H1 (cell line): ENCODE data around the gene PARD3. TPM values are rescaled to one million over a fixed set of nuclear protein-coding genes. Genes with fewer than 3 reads are reported as not detected.

Experiments used
- CTCF ChIA-PET: fragments of 300-600 bp; sonication (Branson Sonifier 250); formaldehyde crosslinking; loops from one replicate; lab custom pipeline; 2021; ENCODE audit not compliant: partially characterized antibody; lab: Charles Lee
- POLR2A ChIA-PET: fragments of 300-600 bp; sonication (Branson Sonifier 250); formaldehyde crosslinking; loops from one replicate; lab custom pipeline; 2021; ENCODE audit warnings: inconsistent platforms; ENCODE audit not compliant: partially characterized antibody; lab: Charles Lee
- DNase-seq, 2 experiments: peaks; one replicate each; pipeline versions ENCODE4 v3.0.0 to v3.0.0-alpha.2; 2010 to 2022; ENCODE audit warnings: low spot score in 2 of 2, low read depth in 1 of 2, mixed read lengths in 1 of 2
- FAIRE-seq: peaks from 2 replicates; lab custom pipeline; 2011; peaks lifted over from hg19 to GRCh38; lab: Jason Lieb, UNC
- H2AFZ ChIP-seq: 2 replicates; pipeline ENCODE4 v1.8.1; 2012; ENCODE audit warnings: low read length, inconsistent platforms
- H2AK5ac ChIP-seq: 2 replicates; pipeline ENCODE4 v1.6.1; 2013; ENCODE audit warnings: low read depth, low read length
- H2BK120ac ChIP-seq: replicated peaks from 2 replicates; pipeline ENCODE3; 2013; ENCODE audit warnings: low read depth, low read length, inconsistent platforms
- H2BK12ac ChIP-seq: 2 replicates; pipeline ENCODE4 v1.6.1; 2013; ENCODE audit warnings: low read depth, low read length
- H2BK15ac ChIP-seq: 2 replicates; pipeline ENCODE4 v1.6.1; 2013; ENCODE audit warnings: low read length
- H2BK20ac ChIP-seq: 2 replicates; pipeline ENCODE4 v1.6.1; 2013; ENCODE audit warnings: low read length
- H2BK5ac ChIP-seq: 2 replicates; pipeline ENCODE4 v1.6.1; 2013; ENCODE audit warnings: low read depth, low read length
- H3K14ac ChIP-seq: 2 replicates; pipeline ENCODE4 v1.6.1; 2013; ENCODE audit warnings: inconsistent platforms; ENCODE audit not compliant: insufficient read length
- H3K18ac ChIP-seq: 2 replicates; pipeline ENCODE4 v1.6.1; 2013; ENCODE audit warnings: low read length; ENCODE audit errors: extremely low read depth
- H3K23ac ChIP-seq: 2 replicates; pipeline ENCODE4 v1.6.1; 2013; ENCODE audit warnings: inconsistent platforms; ENCODE audit not compliant: insufficient read length
- H3K23me2 ChIP-seq: 2 replicates; pipeline ENCODE4 v1.6.1; 2013; ENCODE audit warnings: low read depth, low read length
- H3K27ac ChIP-seq: 2 replicates; pipeline ENCODE4 v1.6.1; 2011; ENCODE audit warnings: low read depth, low read length, inconsistent platforms
- H3K27me3 ChIP-seq, 4 experiments: replicated peaks in 1 of 4; 1 replicate in 1 of 4; 2 replicates in 3 of 4; pipeline versions ENCODE4 v1.6.1 to v1.8.1; 2011 to 2013; ENCODE audit warnings: low read length in 3 of 4, mild to moderate bottlenecking in 3 of 4, inconsistent platforms in 2 of 4, mixed read lengths in 2 of 4, moderate library complexity in 1 of 4; ENCODE audit not compliant: control insufficient read depth in 3 of 4, insufficient read depth in 3 of 4; ENCODE audit errors: extremely low read depth in 1 of 4
- H3K36me3 ChIP-seq, 4 experiments: 2 replicates each; pipeline versions ENCODE4 v1.6.1 to v1.8.1; 2011 to 2013; ENCODE audit warnings: mild to moderate bottlenecking in 4 of 4, low read length in 3 of 4, moderate library complexity in 2 of 4, control low read depth in 1 of 4, inconsistent platforms in 1 of 4; ENCODE audit not compliant: insufficient read depth in 4 of 4, control insufficient read depth in 2 of 4
- H3K4ac ChIP-seq: replicated peaks from 2 replicates; pipeline ENCODE3; 2013; ENCODE audit warnings: low read length, low read depth, mixed read lengths, inconsistent platforms; ENCODE audit not compliant: insufficient read length
- H3K4me1 ChIP-seq, 4 experiments: replicated peaks in 1 of 4; 1 replicate in 1 of 4; 2 replicates in 3 of 4; pipeline versions ENCODE4 v1.6.1 to v1.8.1; 2011 to 2013; ENCODE audit warnings: low read length in 3 of 4, inconsistent platforms in 2 of 4, mixed read lengths in 1 of 4; ENCODE audit not compliant: insufficient read depth in 4 of 4, control insufficient read depth in 3 of 4
- H3K4me2 ChIP-seq, 2 experiments: 2 replicates each; pipeline versions ENCODE4 v1.6.1 to v1.8.1; 2011 to 2013; ENCODE audit warnings: low read depth in 2 of 2, low read length in 2 of 2, control low read depth in 1 of 2, inconsistent platforms in 1 of 2, mild to moderate bottlenecking in 1 of 2; ENCODE audit not compliant: insufficient read depth in 1 of 2
- H3K4me3 ChIP-seq, 4 experiments: fragments of 200-600, 300-600 bp in 1 of 4; sonication (generic), shearing (Covaris generic), sonication (Bioruptor Twin) in 1 of 4; 2 replicates each; pipeline versions ENCODE4 v1.5.1 to v1.8.1; 2011 to 2016; ENCODE audit warnings: low read length in 4 of 4, low read depth in 3 of 4, control low read depth in 2 of 4, inconsistent platforms in 2 of 4, mild to moderate bottlenecking in 2 of 4, mixed read lengths in 1 of 4, moderate library complexity in 1 of 4; ENCODE audit not compliant: insufficient read depth in 2 of 4; ENCODE audit errors: extremely low read depth in 1 of 4
- H3K56ac ChIP-seq: replicated peaks from 2 replicates; pipeline ENCODE3; 2013; ENCODE audit warnings: low read depth, mild to moderate bottlenecking, mixed read lengths, low read length, inconsistent platforms; ENCODE audit not compliant: insufficient read length
- H3K79me1 ChIP-seq: 2 replicates; pipeline ENCODE4 v1.6.1; 2013; ENCODE audit warnings: low read depth, low read length, control low read depth
- H3K79me2 ChIP-seq, 2 experiments: 2 replicates each; pipeline versions ENCODE4 v1.6.1 to v1.8.1; 2012 to 2013; ENCODE audit warnings: low read length in 2 of 2, mild to moderate bottlenecking in 2 of 2, inconsistent platforms in 1 of 2; ENCODE audit not compliant: insufficient read depth in 2 of 2, control insufficient read depth in 1 of 2
- H3K9ac ChIP-seq, 4 experiments: replicated peaks in 1 of 4; 1 replicate in 1 of 4; 2 replicates in 3 of 4; pipeline versions ENCODE4 v1.6.1 to v1.8.1; 2011 to 2013; ENCODE audit warnings: low read depth in 3 of 4, low read length in 3 of 4, control low read depth in 2 of 4, mild to moderate bottlenecking in 2 of 4, moderate library complexity in 2 of 4, inconsistent platforms in 1 of 4; ENCODE audit errors: extremely low read depth in 1 of 4
- H3K9me3 ChIP-seq, 2 experiments: 2 replicates each; pipeline versions ENCODE4 v1.6.1 to v1.8.1; 2012 to 2013; ENCODE audit warnings: mild to moderate bottlenecking in 2 of 2, moderate library complexity in 2 of 2, control low read depth in 1 of 2, inconsistent platforms in 1 of 2, low read depth in 1 of 2, low read length in 1 of 2, mixed read lengths in 1 of 2; ENCODE audit not compliant: insufficient read depth in 2 of 2
- H4K20me1 ChIP-seq, 2 experiments: replicated peaks in 1 of 2; 2 replicates each; pipeline versions ENCODE3 to v1.8.1; 2011 to 2013; ENCODE audit warnings: inconsistent platforms in 2 of 2, low read length in 2 of 2, mild to moderate bottlenecking in 1 of 2; ENCODE audit not compliant: insufficient read depth in 2 of 2, control insufficient read depth in 1 of 2
- H4K5ac ChIP-seq: 2 replicates; pipeline ENCODE4 v1.6.1; 2013; ENCODE audit warnings: low read length, low read depth, mixed read lengths, inconsistent platforms; ENCODE audit not compliant: insufficient read length
- H4K8ac ChIP-seq: 2 replicates; pipeline ENCODE4 v1.8.0; 2013; ENCODE audit warnings: mild to moderate bottlenecking, moderate library complexity, low read length, inconsistent platforms; ENCODE audit not compliant: insufficient read depth; ENCODE audit errors: extremely low read depth
- H4K91ac ChIP-seq: replicated peaks from 2 replicates; pipeline ENCODE3; 2013; ENCODE audit warnings: low read length, mixed read lengths, inconsistent platforms; ENCODE audit not compliant: insufficient read length
- BCL11A ChIP-seq, 2 experiments: IDR thresholded peaks; one replicate each; pipeline ENCODE4 v1.6.1; 2011; ENCODE audit warnings: low read depth in 2 of 2, low read length in 2 of 2, mild to moderate bottlenecking in 2 of 2
- FOSL1 ChIP-seq: IDR thresholded peaks from 2 replicates; pipeline ENCODE4 v1.6.1; 2011; ENCODE audit warnings: mild to moderate bottlenecking, low read depth, low read length, moderate library complexity; ENCODE audit not compliant: insufficient read depth
- NANOG ChIP-seq: IDR thresholded peaks from 2 replicates; pipeline ENCODE4 v1.6.1; 2011; ENCODE audit warnings: low read length, low read depth, mild to moderate bottlenecking, inconsistent platforms; ENCODE audit not compliant: insufficient read depth, poor library complexity, severe bottlenecking
- NRF1 ChIP-seq: IDR thresholded peaks from 2 replicates; pipeline ENCODE4 v1.6.1; 2011; ENCODE audit warnings: mild to moderate bottlenecking, low read depth, low read length, improper control_type of control experiment
- RBBP5 ChIP-seq: IDR thresholded peaks from 2 replicates; pipeline ENCODE4 v1.7.1; 2012; ENCODE audit warnings: low read depth, mild to moderate bottlenecking, inconsistent platforms, low read length, moderate library complexity, borderline replicate concordance
- SIN3A ChIP-seq, 2 experiments: IDR thresholded peaks in 1 of 2; conservative IDR thresholded peaks in 1 of 2; 2 replicates each; pipeline ENCODE4 v1.6.1; 2011 to 2012; ENCODE audit warnings: low read length in 2 of 2, improper control_type of control experiment in 1 of 2, low read depth in 1 of 2, mild to moderate bottlenecking in 1 of 2
- SIX5 ChIP-seq: IDR thresholded peaks from 2 replicates; pipeline ENCODE4 v1.6.1; 2011; ENCODE audit warnings: mild to moderate bottlenecking, low read depth, low read length
- SP2 ChIP-seq: IDR thresholded peaks from 2 replicates; pipeline ENCODE4 v1.6.1; 2012; ENCODE audit warnings: mild to moderate bottlenecking, low read length, inconsistent platforms
- TBP ChIP-seq: IDR thresholded peaks from 2 replicates; pipeline ENCODE4 v1.6.1; 2011; ENCODE audit warnings: low read depth, low read length, improper control_type of control experiment
- TCF12 ChIP-seq: IDR thresholded peaks from 2 replicates; pipeline ENCODE4 v1.6.1; 2011; ENCODE audit warnings: low read depth, mild to moderate bottlenecking, low read length
- ZNF274 ChIP-seq: IDR thresholded peaks from 2 replicates; pipeline ENCODE4 v1.7.0; 2012; ENCODE audit warnings: low read length, borderline replicate concordance; ENCODE audit errors: extremely low read depth
- WGBS, 2 experiments: shearing (Covaris generic) in 1 of 2; methylation state at CpG; one replicate each; pipeline versions ENCODE4 v1.1.6 to v1.1.7; 2013 to 2015; ENCODE audit warnings: low lambda C conversion rate in 2 of 2, mixed read lengths in 2 of 2, inconsistent platforms in 1 of 2, low coverage in 1 of 2, missing lambda C conversion rate in 1 of 2; ENCODE audit not compliant: insufficient replicate concordance in 2 of 2, insufficient coverage in 1 of 2, insufficient read length in 1 of 2; ENCODE audit errors: extremely low coverage in 1 of 2, missing lambda C conversion rate in 1 of 2; 5-methylcytosine and 5-hydroxymethylcytosine counted together
- polyA plus RNA-seq, 7 experiments: library from polyadenylated mRNA; depleted of rRNA in 3 of 7; stranded (reverse) in 5 of 7; unstranded in 2 of 7; fragments of >200 nt in 5 of 7; fragments of 200-250 nt in 2 of 7; gene quantifications; 1 replicate in 5 of 7; 2 replicates in 1 of 7; 4 replicates in 1 of 7; pipeline versions ENCODE4 v1.2.1 to v1.2.3, GENCODE V29; 2011 to 2013; ENCODE audit warnings: missing spikeins in 2 of 7, mixed read lengths in 2 of 7
- total RNA-seq: library from RNA; stranded (reverse); fragmentation: NEBNext Ultra II Directional; extraction: Animal tissue kit (Norgen Biotek cat#: 25700); gene quantifications from 2 replicates; pipeline ENCODE4 v1.2.1, GENCODE V29; 2021
- TF ChIP-seq, protein P1 (sequence below): IDR thresholded peaks from 2 replicates; pipeline ENCODE4 v1.6.1; 2012; ENCODE audit warnings: low read length, inconsistent platforms

PARD3 gene
- total and polyA plus RNA-seq, 2 of the 8 experiments (the other 6 are each of a cell fraction or from before 2014, with no cell fraction given): 19.7 to 49.1 TPM

DNA sequence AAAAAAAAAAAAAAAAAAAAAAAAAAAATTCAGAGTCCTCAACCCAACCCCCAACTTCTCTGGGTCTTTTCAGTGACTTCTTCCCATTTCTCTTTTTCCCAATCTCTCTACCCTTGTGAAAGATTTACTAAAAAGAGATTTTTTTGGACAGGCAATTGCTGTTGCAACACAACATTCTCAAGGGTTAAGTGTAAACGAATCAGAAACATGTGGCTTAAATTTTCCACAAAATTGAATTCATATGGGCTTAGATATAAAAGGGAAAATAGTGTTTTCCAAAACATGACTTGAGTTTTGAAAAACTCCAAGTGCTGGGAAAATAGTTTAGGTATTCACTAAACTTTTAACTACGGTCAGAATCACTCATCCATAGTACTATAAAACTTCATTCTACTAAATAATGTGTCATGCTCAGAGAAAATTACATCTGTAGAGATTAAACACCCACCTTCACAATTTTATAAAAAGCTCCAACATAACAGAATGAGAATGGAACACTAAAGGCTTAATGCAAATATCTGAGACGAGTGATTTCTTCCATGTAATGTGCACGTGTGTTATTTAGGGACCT, 643.1 kb downstream of the PARD3 start:
- no peak for FAIRE-seq
- no peak overlapping the region for H2BK20ac ChIP-seq
- DNase-seq: no peak
- TF ChIP-seq ZNF274 (no peak), BCL11A (IDR thresholded peaks at IDR 0.05; ENCODE audit: low read depth in 2 of 2, low read length in 2 of 2) (no peak), TBP (no peak), FOSL1 (no peak), SP2 (no peak), TCF12 (no peak), SIN3A (conservative IDR thresholded peaks at IDR 0.05 in 1 of 2, IDR thresholded peaks at IDR 0.05 in 1 of 2; ENCODE audit: low read depth in 1 of 2, low read length in 2 of 2) (no peak), RBBP5 (no peak), NANOG (no peak), NRF1 (no peak), SIX5 (no peak)
- TF ChIP-seq, protein P1, sequence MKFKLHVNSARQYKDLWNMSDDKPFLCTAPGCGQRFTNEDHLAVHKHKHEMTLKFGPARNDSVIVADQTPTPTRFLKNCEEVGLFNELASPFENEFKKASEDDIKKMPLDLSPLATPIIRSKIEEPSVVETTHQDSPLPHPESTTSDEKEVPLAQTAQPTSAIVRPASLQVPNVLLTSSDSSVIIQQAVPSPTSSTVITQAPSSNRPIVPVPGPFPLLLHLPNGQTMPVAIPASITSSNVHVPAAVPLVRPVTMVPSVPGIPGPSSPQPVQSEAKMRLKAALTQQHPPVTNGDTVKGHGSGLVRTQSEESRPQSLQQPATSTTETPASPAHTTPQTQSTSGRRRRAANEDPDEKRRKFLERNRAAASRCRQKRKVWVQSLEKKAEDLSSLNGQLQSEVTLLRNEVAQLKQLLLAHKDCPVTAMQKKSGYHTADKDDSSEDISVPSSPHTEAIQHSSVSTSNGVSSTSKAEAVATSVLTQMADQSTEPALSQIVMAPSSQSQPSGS: no peak

More for the DNA sequence above, 643.1 kb downstream of the PARD3 start:
- Histone ChIP-seq H3K9ac (no peak overlapping the region), H2BK15ac (no peak overlapping the region), H3K23ac (no peak overlapping the region), H3K27me3 (no peaks in the 10 kb centered on the region), H3K4me2 (no peak overlapping the region), H2BK120ac (no peak overlapping the region), H3K23me2 (no peaks in the 10 kb centered on the region), H3K4me3 (no peak overlapping the region), H2AFZ (no peak overlapping the region), H3K9me3 (no peaks in the 10 kb centered on the region), H3K27ac (no peak overlapping the region), H3K4me1 (peaks cover 2 to 8% (median 6%) of the 10 kb centered on the region in 4 experiments; a peak in 6 of 7 replicates), H3K79me1 (no peaks in the 10 kb centered on the region), H3K14ac (no peak overlapping the region), H2AK5ac (no peak overlapping the region), H4K91ac (no peak overlapping the region), H3K4ac (no peak overlapping the region), H3K18ac (no peak overlapping the region), H3K79me2 (no peaks in the 10 kb centered on the region), H2BK5ac (no peak overlapping the region), H3K56ac (no peak overlapping the region), H4K20me1 (no peaks in the 10 kb centered on the region), H4K8ac (no peak overlapping the region), H3K36me3 (no peaks in the 10 kb centered on the region), H2BK12ac (no peak overlapping the region), H4K5ac (no peak overlapping the region)
- POLR2A ChIA-PET: no interaction called here
- CTCF ChIA-PET: interaction anchor here (0.6 kb wide), 1 partner anchor 206 kb away, joined by 3 read pairs; no protein-coding TSS in a partner anchor
- WGBS, 2 experiments: 83% methylated on average over 4 of the region's 4 CpGs; no CpG with 5 or more reads in 1 of the 2 experiments
